ENCODE results near the gene METTL24.
"Not testable (repeated sequence)": the region's sequence is repeated elsewhere in the genome, so short reads cannot be mapped to it uniquely, and the experiment has no call there.

The METTL24 gene

GRCh38 chr6:110310861-110311446 is 47.2 kb downstream of the METTL24 start:
- no peak for DNase-seq (ENCODE audit: low spot score)

- not testable (repeated sequence) for DNase-seq (ENCODE audit: low spot score)
Observed at GRCh38 chr6:110309432-110309831, 48.7 kb downstream of the METTL24 start.

- DNase-seq (ENCODE audit: low spot score) = no peak
Observed at GRCh38 chr6:110307368-110307767, 50.8 kb downstream of the METTL24 start.

DNA sequence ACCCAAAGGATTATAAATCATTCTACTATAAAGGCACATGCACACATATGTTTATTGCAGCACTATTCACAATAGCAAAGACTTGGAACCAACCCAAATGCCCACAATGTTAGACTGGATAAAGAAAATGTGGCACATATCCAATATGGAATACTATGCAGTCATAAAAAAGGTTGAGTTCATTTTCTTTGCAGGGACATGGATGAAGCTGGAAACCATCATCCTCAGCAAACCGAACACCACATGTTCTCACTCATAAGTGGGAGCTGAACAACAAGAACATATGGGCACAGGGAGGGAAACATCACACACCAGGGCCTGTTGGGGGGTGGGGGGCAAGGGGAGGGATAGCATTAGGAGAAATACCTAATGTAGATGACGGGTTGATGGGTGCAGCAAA is 52.3 kb downstream of the METTL24 start:
- not testable (repeated sequence) for DNase-seq (ENCODE audit: low spot score)

DNA sequence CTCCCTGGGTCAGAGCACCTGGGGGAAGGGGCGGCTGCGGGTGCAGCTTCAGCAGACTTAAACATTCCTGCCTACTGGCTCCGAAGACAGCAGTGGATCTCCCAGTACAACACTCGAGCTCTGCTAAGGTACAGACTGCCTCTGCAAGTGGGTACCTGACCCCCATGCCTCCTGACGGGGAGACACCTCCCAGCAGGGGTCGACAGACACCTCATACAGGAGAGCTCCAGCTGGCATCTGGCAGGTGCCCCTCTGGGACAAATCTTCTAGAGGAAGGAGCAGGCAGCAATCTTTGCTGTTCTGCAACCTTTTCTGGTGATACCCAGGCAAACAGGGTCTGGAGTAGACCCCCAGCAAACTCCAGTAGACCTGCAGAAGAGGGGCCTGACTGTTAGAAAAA is 54.5 kb downstream of the METTL24 start:
- not testable (repeated sequence) for DNase-seq (ENCODE audit: low spot score)

DNA sequence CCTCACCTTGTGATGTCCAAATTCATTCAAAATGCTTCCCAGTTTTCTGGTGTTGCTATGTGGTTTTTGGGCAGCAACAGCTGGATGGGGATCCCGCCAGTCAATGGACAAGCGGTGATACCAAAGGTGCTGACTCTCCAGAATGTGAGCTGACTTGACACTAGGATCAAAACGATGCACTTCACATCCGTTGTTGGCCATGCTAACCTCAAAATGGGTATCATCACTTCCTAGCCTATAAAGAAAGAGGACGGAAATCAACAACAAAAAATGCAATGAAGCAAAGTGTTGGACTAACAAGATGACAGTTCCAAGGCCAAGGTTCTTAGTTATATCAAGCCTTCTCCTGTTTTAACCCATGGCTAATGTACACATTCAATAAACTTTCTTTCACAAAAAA is 59.2 kb downstream of the METTL24 start:
- DNase-seq (ENCODE audit: low spot score) = no peak

GRCh38 chr6:110298411-110298810 is 59.7 kb downstream of the METTL24 start:
- DNase-seq (ENCODE audit: low spot score) = no peak

- DNase-seq (ENCODE audit: low spot score) = no peak
Observed at GRCh38 chr6:110296241-110297025, 61.7 kb downstream of the METTL24 start.

GRCh38 chr6:110295451-110296165 is 62.5 kb downstream of the METTL24 start:
- no peak for DNase-seq (ENCODE audit: low spot score)

GRCh38 chr6:110287462-110288341 is 70.4 kb downstream of the METTL24 start:
- no peak for DNase-seq (ENCODE audit: low spot score)

DNA sequence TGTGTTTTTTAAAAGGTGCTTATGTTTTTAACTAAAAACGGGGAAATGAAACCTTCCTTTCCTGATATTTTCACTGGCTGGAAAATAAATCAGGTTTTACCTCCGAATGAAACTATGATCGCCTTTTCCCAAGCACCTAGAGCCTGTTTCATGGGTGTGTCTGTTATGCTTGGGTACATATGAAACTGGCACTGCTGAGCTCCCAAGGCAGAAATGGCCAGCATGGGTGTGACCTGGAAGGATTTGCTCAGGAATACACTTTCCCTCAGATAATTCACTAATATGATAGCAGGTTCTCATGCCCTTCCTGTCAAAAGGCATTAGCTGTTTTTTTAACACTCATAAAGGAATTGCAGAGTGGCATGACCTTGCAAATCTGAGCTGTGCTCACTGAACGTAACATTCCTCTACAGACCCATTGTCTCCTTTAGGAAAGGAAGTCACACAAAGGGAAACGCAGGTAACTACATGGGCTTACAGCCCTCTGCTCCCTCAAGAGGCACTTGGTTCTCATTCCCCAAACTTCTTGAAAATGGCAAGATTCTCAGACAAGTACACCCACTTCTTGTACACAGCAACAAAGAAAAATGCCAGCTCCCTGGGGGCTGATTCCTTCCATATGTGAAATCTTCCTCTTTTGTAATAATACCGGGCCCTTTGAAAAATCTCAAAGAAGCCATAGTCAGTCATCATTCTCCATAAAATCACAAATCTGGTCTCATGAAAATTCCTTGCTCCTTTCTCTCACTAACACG is 72.7 kb downstream of the METTL24 start:
- no peak for DNase-seq (ENCODE audit: low spot score)

- no peak for DNase-seq (ENCODE audit: low spot score)
Observed at GRCh38 chr6:110284855-110285254, 73.3 kb downstream of the METTL24 start.

DNA sequence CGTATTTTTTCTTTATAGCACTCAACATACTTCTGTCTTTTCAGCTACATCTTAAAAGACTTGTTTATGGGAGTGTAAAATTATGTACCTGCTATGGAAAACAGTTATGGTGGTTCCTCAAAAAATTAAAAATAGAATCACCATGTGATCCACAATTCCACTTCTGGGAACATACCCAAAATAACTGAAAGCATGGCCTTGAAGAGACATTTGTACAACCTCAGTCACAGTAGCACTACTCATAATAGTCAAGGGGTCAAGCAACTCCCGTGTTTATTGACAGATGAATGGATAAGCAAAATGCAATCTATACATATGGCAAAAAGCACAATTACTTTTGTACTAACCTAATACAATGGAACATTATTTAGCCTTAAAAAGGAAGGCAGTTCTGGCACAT is 74.5 kb downstream of the METTL24 start:
- no peak for DNase-seq (ENCODE audit: low spot score)

DNA sequence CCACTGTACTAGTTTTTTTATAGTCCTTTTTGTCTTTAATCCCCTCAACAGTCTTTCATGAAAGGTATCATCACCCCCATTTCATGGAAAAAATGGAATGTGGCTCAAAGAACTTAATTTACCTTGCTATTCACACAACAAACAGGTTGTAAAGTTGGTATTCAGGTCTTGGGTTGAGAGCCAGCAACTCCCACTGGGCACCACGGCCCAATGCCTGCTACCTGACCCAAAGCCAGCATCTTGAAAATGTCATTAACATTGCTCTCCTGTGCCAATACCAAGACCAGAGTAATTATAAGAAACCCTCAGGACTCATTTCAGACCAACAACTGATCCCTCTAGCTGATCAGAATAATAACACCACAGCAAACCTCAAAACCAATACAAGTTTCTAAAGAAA is 75.7 kb downstream of the METTL24 start:
- DNase-seq (ENCODE audit: low spot score) = no peak

DNA sequence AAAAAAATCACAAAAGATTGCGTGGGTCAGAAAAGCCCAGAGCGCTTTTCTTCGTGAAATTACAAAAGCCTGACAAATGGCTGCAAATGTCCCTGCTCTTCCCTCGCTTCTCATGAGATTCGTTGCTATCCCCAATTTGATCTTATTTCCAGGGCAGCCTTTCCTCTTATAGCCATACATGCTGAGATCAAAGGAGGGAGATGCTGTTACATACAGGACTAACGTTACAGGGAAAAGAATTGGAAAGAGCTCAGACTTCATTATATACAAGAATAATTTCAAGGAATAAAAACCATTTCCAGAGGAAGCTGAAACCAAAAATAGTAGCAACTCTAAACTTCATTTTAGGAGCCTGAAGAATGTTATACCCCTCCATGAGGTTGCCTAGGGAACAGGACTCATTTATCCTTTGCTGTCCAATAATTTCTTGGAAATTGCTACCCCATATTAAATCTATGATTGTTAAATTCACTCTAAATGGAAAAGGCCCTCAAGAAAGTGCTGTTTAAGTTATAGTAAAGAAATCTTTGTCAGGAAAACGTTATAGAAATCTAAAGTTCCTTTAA is 81.0 kb downstream of the METTL24 start:
- no peak for DNase-seq (ENCODE audit: low spot score)

DNA sequence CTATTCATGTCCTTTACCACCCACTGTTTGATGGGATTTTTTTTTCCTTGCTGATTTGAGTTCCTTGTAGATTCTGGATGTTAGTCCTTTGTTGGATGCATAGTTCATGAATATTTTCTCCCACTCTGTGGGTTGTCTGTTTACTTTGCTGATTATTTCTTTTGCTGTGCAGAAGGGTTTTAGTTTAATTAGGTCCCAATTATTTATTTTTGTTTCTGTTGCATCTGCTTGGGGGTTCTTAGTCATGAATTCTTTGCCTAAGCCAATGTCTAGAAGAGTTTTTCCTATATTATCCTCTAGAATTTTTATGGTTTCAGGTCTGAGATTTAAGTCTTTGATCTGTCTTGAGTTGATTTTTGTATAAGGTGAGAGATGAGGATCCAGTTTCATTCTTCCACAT is 85.4 kb downstream of the METTL24 start:
- not testable (repeated sequence) for DNase-seq (ENCODE audit: low spot score)

- no peak for DNase-seq (ENCODE audit: low spot score)
Observed at GRCh38 chr6:110271732-110272022, 86.5 kb downstream of the METTL24 start.

DNA sequence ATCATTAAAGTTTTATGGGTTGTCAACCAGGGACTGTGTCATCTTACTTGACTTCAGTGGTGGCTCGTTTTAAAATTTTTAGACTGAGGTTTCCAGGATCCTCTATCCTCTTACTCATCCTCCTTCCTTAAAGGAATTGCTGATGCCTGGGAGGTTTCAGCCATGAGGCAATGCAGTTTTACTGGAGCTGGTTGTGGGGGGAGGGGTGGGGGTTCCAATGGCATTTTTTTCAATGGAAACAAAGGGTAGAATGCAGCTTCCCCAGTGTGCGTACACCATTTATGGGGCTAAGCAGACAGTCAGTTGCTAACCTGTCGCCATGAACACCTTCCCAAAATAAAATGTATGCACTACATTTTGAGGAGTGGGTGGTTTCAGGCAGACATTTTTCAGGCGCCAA is 88.0 kb downstream of the METTL24 start:
- no peak for DNase-seq (ENCODE audit: low spot score)

GRCh38 chr6:110269623-110270022 is 88.5 kb downstream of the METTL24 start:
- no peak for DNase-seq (ENCODE audit: low spot score)

DNA sequence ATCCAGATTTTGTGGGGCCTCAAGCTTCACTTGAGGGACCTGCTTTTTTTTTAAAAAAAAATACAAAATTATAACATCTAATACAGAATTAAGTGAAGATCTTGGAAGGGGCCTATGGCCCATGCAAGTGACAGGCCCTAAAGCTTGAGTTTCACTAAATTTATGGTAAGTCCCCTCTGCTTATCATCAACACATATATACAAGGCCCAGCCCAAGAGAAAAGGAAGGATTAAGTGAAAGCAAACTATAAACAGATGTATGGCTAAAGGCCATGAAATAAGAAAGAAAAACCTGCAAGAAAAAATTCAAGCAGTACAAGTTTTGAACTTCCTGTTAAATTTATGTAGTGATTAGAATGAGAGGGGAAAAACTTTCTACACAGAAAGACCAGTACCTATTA is 91.2 kb downstream of the METTL24 start:
- no peak for DNase-seq (ENCODE audit: low spot score)

DNA sequence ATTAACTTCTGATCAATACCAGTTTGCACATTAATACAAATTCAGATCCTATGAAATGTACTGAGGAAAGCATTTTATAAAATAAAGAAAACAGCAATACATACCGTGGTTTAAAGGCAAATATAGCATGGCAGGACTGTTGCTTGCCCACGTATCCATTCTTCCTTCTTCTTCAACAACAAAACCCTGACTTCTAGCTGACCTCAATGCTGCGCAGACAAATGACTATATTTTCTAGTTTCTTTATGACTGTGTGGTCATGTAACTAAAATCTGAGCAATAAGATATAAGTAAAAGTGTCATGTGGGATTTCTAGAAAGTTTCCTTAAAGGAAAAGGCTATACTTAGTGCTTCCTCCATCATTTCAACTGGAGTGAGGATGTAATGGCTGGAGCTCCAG is 92.9 kb downstream of the METTL24 start:
- DNase-seq (ENCODE audit: low spot score) = no peak

Measured in CD4-positive, alpha-beta T cell treated with Interleukin-6 at 100 ng/mL for 8 hours (primary cell).